ENCODE measurements around the gene SEC11A.

DNA sequence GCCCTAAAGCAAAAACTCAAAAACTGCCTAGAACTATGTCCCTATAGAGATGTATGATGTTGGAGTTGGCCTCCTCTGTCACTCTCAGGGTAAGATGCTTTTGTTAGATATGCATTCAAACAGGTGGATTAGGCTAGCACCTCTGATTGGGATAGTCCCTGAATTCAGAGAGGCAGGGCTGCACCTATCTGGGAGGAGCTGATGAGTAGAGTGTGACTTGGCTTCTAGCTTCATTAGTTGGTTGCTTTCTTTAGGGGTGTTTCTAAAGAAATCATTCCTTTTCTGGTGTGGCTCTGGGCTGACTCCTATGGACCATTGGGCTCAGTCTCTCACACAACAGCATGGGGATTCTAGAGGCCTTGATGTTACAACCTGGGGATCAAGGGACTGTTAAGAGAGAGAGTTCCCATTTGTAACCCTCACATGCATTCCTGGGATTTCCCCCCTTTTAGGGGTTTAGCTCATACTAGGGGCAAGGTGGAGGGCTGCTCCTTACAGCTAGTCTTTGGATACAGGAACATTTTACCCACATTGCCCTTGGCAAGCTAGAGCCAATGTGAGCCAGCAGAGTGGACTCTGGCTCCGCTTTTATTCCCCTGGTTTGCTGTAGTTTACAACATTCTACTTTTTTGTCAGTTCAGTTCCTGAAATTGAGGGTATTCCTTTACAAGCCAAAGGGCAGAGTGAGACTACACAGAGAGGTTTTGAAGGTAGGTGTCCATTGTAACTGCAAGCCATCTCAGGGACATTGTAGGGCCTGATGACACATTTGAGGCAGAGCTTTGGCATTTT lies 40.0 kb upstream of the SEC11A start:
- TF ChIP-seq CTCF (IDR thresholded peaks at IDR 0.05) (no peak), ZFX (IDR thresholded peaks at IDR 0.05; ENCODE audit: borderline replicate concordance) (no peak)
